NCI-H2227 (cell line): Measurements from ENCODE around the gene CHRNA9.
A peak's percentile ranks its signal among the peaks of the same experiment; 100 is the strongest.
"Not testable (repeated sequence)": the region's sequence is repeated elsewhere in the genome, so short reads cannot be mapped to it uniquely, and the experiment has no call there.

Experiments
- DNase-seq: peaks from one replicate; lab custom pipeline; 2025; ENCODE audit not compliant: unreplicated experiment; lab: John Stamatoyannopoulos, UW

Gene CHRNA9

DNA sequence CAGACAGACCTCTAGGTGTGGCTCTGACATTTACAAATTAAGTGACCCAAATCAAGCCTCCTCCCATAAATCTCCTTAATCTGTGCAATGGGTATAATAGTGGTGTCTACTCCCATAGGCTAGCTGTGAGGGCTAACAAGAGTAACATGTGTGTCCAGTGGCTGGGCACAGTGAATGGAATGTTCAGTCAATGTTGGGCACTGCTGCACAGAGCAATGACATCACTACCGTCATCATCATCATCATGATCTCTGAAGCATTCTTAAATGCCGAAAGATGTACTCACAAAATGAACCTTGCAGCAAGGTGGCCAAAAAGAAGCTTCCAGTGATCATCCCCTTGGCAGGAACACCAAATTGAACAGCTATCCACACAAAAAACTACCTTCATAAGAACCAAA, 43.5 kb downstream of the CHRNA9 start:
- no peak for DNase-seq

DNA sequence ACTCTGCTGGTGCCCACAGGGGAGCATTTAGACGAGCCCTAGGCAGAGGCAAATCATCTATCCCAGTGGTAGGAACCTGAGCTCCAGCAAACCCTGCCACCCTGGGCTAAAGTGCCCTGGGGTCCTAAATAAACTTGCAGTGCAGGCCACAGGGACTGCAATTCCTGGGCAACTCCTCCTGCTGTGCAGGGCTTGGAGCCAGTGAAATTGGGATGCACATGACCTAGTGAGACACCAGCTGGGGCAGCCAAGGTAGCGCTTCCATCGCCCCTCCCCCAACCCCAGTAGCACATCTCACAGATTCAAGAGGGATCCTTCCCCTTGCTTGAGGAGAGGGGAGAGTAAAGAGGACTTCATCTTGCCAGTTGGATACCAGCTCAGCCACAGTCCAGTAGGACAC, 44.1 kb downstream of the CHRNA9 start:
- DNase-seq: peak; percentile 15

DNA sequence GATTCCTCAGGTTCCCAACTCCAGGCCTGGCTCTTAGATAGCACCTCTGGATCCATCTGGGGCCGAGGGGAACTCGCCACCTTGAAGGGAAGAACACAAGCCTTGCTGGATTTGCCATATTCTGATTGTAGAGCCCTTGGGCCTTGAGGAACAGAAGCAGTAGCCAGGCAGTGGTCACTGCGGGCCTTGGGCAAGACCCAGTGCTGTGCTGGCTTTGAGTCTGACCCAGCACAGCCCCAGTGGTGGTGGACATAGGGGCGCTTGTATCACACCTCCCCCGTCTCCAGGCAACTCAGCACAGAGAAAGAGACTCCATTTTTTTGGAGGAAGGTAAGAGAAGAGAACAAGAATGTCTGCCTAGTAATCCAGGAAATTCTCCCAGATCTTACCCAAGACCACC, 45.5 kb downstream of the CHRNA9 start:
- no peak for DNase-seq

DNA sequence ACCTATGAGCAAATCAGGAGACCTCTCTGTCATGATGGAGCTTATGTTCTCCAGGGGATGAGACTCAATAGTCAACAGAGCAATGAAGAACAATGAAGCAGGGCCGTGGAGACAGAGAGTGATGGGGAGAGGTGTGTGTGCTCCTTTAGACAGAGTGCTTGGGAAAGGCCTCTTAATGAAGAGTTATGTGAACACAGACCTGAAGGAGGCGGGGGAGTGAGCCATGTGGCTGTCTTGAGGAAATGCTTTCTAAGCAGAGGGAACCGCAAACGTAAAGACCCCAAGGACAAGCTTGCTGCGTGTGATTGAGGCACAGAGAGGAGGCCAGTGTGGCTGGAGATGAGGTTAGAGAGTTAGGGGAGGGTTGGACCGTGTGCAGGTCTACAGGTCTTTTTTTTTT, 53.1 kb downstream of the CHRNA9 start:
- peak; percentile 22 for DNase-seq

DNA sequence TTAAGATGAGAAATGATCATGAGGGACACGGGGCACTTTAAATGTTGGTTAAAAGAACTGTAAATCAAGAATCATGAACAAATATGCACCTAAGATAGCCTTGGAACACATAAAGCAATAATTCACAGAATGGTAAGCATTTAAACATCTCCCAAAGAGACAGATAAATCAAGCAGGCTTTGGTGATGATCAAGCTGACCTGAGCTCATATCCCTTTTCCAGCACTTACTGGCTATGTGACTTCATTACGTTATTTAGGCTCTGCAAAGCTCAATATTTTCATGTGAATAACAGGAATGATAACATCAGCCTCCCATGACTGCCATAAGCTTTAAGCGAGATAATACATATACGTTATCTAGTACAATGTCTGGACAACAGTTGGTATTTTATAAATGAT, 54.9 kb downstream of the CHRNA9 start:
- DNase-seq: no peak

DNA sequence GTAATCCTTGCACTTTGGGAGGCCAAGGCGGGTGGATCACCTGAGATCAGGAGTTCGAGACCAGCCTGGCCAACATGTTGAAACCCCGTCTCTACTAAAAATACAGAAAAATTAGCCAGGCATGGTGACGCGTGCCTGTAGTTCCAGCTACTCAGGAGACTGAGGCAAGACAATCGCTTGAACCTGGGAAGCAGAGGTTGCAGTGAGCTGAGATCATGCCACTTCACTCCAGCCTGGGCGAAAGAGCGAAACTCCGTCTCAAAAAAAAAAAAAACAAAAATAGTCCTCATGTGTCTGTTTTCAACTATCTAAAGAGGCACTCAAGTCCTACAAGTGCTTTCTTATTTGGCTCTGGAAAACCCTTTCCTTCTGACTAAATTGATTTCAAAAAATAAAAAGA, 57.1 kb downstream of the CHRNA9 start:
- DNase-seq: not testable (repeated sequence)

DNA sequence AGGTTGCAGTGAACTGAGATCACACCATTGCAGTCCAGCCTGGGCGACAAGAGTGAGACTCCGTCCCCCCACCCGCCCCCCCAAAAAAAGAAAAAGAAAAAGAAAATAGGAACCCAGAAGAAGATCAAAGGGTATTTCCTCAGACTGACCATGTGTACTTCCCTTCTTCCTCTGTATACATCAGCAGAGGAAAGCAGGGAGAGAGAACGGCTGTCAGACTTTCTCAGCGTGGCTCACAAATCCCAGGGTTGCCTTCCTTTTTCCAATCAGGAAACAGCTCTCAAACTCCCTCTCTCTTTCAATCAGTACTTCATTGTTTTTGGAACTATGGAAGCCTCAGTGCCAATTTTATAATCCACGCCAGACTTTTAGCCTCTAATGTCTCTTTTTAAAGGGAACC, 59.1 kb downstream of the CHRNA9 start:
- DNase-seq: no peak

DNA sequence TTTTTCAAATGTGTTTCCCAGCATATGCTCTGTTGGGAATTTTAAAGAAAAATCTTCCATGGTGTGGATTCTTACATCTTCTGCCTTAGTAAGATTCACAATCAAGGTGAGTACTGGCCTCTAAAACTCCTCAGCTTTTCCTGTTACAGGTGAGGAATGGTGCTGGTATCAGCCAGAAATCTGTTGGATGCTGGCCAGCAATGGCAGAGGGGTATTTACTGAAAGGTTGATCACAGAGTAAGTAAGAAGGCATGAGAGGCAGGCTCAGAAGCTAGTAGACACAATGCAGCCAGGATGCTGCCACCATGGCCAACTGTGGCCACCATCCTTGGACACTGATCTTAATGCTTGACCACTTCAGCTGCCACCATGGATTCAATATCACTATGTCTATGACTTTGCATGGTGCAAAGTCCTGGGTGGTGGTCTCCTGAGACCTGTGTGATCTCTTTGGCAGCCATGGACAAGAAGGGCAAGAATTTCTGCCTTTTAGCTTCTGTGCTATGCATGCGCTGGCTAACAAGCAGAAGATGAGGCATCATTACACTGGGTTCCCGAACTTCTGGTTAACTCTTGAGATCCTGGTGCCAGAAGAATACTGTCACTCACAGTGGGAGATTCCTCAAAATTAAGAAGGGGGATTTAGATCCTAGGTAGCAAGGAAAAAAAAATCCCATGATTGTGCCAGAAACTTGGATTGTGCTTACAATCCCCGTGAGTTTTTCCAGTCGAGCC, 60.2 kb downstream of the CHRNA9 start:
- no peak for DNase-seq

DNA sequence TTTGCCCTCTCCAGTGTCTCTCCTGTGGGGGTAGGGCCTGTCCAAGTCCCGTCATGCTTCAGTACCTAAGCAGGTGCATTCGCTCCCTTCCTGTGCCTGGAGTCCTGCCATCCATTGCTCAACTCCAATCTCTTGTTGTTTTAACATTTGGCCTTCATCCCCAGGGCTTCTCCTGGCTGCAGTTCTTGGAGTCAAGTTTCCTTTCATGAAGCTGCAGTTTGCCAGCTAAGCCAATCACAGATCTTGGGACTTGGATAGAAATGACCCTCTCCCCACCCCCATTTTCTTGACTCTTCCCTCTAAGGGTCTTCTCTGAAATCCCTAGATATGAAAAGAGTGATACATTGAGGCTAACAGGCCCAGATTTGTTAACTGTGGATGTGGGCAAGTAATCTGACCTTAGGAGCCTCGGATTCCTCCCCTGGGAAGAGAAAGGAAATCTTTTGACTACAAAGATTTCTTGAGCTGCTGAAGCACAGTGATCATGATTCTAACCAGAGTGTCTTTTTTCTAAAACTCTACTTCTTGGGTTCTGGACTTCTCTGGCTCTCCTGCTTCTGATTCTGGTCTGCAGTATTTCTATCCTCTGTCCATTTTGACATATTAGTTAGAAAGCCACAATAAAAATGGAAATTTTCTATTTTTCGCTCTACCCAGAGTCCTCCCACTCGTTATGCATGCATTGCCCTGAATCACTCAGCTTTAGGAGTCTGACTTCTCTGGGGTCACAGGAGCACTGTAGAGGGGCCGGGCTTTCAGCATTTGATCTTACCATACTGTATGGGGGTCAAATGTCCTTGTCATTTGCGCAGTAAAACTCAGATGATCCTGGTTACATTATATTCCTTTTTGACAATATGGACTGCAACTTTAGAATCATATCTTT, 61.0 kb downstream of the CHRNA9 start:
- no peak for DNase-seq

DNA sequence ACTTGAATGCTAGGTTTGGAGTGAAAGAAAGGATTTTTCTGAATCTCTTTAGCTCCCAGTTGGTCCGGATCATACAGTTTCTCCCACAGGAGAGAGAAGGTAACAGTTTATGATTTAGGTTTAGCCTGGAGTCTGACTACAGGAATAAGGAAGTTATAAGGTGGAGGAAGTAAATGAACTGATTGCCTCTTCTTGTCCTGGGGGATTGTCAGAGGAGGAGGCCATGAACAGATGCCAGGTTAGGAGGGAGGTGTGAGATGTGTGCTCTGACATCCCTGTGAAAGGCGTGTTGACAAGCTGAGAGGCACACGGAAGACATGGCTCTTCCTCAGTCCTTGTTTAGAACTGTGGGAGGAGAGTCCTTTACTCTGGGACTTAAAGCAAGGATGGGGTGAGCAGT, 64.4 kb downstream of the CHRNA9 start:
- DNase-seq: no peak

DNA sequence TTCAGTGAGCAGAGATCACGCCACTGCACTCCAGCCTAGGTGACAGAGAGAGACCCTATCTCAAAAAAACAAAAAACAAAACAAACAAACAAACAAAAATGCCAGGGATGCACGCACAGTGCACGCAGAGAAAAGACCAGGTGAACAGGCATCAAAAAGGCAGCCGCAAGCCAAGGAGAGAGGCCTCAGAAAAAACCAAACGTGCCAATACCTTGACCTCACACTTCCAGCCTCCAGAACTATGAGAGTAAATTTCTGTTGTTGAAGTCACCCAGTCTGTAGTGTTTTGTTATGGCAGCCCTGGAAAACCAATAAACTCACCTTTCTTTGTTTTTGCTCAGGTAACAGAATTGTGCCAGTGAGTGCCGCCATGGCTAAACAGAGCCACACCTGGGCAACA, 66.0 kb downstream of the CHRNA9 start:
- no peak for DNase-seq

DNA sequence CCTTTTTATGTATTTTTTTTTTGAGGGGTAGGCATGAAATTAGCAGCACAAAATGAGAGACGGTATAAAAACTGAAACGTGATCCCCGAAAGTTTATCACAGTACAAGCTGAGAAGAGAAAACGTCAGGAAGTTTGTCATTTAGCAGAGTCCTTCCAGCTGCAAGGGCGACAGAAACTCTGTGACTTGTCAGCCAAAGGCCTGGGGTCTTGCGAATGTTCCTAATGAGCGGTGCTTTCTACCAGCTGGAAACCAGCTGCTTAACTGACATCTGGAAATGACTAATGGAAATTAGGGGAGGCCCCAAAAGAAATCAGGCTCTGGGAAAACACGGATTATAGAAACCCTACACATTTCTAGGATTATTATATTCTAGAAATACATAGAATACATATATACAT, 66.5 kb downstream of the CHRNA9 start:
- no peak for DNase-seq

DNA sequence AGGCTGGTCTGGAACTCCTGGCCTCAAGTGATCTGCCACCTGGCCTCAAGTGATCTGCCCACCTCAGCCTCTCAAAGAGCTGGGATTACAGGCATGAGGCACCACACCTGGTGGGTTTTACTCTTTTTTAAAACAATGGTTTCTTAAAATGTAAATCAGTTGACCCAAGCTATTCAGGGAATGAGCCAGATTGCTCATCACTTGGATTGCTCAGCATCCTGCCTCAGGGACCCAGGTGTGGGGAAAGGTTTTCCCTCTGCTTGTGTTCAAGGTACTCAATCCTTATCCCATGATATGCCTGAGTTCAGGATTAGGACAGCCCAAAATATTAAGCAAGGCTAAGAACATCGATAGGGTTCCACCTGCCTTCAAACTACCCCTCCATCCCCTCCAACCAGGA, 67.4 kb downstream of the CHRNA9 start:
- DNase-seq: no peak

DNA sequence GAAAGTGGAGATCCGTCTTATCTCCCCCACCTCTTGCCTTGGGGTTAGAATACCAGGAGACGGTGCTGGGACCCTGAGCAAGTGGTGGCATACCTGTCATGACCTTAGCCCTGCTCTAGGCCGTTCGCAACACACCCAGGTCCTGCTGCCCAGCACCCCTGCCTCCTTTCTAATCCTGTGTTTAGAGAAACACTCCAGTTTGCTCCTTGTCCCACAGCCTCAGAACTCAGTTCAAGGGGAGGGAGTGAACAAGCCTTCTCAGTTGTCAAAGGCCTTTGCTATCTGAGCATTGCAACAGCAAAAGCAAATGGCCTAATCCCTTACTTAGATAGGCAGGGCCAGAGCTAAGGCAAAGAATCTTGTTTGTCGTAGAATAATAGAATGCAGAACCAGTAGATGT, 67.9 kb downstream of the CHRNA9 start:
- no peak for DNase-seq
